Activated gamma-delta T cell treated with Interleukin-2 at 50 U/mL for 16 hours (primary cell): ENCODE measurements around the gene OR6C2.
"Not testable (repeated sequence)": the region's sequence is repeated elsewhere in the genome, so short reads cannot be mapped to it uniquely, and the experiment has no call there.

Experiments
- DNase-seq: peaks from one replicate; pipeline ENCODE4 v3.0.0-alpha.2; 2020

Gene OR6C2

DNA sequence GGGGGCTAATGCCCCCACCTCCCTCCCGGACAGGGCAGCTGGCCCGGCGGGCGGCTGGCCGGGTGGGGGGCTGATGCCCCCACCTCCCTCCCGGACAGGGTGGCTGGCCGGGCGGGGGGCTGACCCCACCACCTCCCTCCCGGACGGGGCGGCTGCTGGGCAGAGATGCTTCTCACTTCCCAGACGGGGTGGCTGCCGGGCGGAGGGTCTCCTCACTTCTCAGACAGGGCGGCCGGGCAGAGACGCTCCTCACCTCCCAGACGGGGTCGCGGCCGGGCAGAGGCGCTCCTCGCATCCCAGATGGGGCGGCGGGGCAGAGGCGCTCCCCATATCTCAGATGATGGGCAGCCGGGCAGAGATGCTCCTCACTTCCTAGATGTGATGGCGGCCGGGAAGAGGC lies 35.3 kb downstream of the OR6C2 start:
- DNase-seq: not testable (repeated sequence)

DNA sequence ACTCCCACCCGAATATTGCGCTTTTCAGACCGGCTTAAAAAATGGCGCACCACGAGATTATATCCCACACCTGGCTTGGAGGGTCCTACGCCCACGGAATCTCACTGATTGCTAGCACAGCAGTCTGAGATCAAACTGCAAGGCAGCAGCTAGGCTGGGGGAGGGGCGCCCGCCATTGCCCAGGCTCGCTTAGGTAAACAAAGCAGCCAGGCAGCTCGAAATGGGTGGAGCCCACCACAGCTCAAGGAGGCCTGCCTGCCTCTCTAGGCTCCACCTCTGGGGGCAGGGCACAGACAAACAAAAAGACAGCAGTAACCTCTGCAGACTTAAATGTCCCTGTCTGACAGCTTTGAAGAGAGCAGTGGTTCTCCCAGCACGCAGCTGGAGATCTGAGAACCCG lies 40.4 kb downstream of the OR6C2 start:
- DNase-seq: not testable (repeated sequence)

DNA sequence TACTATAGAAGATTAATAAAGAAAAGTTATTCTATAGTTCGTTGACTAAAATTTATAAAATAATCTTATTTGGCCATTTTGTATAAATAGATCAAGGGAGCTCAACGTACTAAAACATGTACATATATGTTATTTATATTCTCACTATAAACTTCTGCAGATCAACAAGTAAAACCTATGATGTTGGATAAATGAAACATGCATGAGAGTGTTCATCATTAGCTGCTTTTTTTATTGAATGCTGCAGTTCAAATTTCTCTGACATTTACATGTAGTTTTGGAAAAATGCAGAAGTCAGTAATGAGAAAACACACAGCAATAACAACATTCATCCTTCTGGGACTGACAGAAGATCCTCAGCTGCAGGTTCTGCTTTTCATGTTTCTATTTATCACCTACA lies 48.2 kb downstream of the OR6C2 start, which contains the start of gene OR6C68:
Gene OR6C68 (plus strand): TSS at position 301 of the 400 bp plus-strand sequence. CDS start 0 bp downstream, at position 301.
- DNase-seq: no peak

DNA sequence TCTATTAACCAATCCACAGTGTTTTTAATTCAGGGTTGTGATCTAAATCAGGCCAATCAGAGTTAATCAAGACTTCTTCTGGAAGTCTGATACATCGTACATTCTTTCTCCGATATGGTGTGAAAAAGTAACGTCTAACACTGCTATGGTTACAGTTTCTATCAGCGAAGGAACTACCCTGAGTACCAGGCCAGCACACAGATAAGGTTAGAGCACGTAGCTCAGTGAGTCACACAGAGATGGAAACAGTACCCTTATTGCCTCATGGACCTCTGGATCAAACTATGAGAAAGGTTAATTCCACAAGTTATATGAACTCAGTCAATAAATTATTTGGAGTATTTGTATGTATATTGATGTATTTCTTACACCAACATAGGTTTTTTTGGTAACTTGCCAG lies 51.6 kb downstream of the OR6C2 start:
- no peak for DNase-seq

DNA sequence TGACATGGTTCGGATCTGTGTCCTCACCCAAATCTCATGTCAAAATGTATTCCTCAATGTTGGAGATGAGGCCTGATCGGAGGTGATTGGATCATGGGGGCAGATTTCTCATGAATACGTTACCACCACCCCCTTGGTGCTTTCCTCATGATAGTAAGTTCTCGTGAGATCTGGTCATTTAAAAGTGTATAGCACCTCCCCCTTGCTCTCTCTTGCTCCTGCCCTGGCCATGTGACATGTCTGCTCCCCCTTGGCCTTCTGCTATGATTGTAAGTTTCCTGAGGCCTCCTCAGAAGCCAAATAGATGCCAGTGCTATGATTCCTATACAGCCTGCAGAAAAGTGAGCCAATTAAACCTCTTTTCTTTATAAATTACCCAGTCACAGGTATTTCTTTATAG lies 55.4 kb downstream of the OR6C2 start:
- DNase-seq: no peak

DNA sequence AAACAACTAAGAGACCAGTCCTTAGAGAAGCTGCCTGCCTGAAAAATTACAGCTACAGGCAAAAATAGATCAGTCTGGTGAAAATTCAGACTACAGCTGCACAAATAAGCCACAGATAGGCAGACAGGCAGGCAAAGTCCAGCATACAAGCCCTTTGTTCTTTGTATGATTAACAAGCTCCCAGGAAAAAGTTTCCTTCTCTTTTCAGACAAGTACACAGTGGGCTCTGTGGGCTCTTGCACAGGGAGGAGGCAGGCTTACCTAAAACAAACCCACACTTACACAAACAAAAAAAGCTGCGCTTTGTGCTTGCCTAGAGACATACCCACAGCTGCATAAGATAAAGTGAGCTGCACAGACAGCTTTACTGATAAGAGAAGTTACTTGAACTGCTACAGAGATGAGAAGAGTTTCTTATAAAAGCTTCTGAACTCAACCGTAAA lies 56.0 kb downstream of the OR6C2 start:
- DNase-seq: no peak

DNA sequence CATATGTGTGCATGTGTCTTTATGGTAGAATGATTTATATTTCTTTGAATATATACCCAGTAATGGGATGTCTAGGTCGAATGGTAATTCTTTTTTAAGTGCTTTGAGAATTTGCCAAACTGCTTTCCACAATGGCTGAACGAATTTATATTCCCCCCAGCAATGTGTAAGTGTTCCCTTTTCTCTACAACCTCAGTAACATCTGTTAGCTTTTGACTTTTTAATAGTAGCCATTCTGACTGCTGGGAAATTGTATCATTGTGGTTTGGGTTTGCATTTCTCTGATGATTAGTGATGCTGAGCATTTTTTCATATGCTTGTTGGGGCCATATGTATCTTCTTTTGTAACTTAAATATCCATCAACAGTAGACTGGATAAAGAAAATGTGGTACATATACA lies 57.7 kb downstream of the OR6C2 start:
- no peak for DNase-seq
